Measurements from ENCODE around the gene RNF220.

The RNF220 gene

DNA sequence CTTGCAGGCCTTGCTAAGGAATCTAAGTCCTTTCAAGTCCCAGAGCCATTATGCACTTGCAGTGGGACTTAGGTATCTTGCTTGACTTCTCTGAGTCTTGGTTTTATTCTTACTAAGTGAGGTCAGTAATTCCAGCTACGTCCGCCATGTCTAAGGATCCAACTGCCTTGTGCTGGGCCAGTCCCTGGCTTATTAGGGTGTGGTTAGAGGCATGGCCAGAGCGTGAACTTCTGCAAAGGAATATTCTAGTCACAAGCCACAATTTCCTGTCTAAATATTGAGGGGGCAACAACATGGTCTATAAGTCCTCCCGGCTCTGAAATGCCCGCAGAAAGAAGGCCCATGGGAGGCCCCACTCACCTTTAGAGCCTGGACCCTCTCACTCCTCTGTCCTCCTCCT lies 186.3 kb downstream of the RNF220 start:
- no peak for DNase-seq

DNA sequence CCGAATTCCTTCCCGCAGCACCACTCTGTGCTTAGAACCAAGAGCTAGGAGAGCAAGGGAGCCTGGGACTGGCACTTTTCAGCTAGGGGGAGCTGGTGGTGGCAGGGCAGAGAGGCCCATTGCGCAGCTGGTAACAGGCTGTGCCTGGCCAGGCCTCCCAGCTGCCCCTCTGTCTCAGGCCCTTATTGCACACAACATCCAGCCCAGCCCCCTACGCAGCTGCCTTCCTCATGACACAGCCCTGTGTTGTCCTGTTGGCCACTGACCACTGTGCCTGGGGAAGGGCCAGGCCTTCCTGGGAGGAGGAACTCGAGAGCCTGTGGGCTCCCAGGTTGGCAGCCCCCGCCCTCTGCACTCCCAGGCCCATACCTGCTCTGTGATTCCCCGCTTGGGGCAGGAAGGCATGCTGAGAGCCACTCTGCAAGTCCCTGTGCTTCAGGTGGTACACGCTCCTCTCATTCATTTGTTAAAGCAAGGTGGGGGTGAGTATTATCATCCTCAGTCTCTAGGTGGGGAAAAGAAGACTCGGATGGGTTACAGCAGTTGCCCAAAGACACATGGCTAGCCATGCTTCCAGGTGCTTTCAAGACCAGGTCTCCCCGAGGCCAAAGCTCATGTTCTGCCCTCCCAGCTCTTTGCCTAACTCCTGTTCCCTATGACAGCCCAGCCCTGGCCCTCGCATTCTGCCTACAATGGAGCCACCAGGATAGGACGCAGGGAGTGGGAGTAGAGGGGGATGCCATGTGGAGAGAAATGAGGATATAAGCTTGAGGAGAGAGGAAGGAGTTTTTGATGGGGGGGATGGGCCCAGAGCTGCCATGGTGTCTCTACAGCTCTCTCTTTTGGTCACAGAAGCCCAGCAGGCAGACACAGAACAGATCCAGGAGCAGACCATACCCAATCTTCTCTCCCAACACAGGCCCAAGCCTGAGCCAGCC lies 187.4 kb downstream of the RNF220 start:
- no peak for DNase-seq

DNA sequence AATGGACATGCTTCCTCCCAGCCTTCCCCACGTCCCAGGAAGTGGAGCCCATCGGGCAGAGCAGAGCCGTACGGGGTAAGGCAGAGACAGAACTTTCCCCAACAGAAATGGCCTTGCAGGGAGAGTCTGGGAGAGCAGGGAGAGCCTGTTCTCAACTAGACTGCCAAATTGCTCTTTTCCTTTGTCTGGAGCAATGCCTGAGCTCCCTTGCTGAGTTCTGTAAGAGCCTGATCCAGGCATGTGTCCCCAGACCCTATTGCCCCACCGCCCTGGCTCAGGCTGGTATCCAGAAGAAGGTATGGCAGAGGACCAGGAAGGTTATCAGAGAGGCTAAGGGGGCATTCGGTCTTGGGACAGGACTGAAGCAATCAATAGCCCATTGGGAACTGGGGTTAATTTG lies 189.3 kb downstream of the RNF220 start:
- DNase-seq, result no peak

DNA sequence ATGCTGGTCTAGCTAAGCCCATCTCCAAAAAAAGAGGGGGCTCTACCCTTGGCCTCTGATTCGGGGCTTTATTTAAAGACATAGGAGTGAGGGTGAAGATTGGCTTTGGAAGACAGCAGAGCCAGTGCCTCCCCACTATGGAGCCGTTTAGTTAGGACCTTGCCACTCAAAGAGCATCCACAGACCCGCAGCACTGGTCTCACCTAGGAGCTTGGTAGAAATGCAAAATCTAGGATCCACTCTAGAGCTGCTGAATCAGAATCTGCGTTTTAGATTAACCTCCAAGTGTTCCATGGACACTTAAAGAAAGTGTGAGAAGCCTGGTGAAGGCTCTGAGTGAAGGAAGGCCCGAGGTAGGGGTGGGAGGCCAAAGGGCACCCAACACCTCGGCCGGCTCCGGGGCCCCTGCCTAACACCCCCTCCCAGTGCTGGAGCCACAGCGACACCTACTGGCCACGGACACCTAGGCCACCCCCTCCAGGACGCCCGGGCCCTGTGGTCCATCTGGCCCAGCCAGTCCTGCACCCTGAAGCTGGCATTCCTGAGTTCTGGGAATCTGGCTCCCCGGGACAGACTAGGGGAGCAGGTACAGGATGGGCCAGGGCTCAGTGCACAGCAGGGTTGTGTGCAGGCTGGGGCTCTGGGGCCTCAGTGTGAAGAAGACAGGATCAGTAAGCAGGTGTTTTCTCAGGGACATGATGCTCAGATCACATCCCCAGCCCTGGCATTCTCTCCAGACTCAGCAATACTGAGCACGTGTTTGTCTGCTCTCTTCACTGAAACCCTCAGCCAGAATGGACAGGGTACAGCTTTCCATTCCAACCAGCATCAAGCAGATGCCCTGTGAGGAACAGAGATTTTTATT lies 190.0 kb downstream of the RNF220 start:
- peak; percentile 21 to 69 (median 60) for DNase-seq

- DNase-seq, result no peak
Measured at GRCh38 chr1:44596511-44596910, 191.5 kb downstream of the RNF220 start.

DNA sequence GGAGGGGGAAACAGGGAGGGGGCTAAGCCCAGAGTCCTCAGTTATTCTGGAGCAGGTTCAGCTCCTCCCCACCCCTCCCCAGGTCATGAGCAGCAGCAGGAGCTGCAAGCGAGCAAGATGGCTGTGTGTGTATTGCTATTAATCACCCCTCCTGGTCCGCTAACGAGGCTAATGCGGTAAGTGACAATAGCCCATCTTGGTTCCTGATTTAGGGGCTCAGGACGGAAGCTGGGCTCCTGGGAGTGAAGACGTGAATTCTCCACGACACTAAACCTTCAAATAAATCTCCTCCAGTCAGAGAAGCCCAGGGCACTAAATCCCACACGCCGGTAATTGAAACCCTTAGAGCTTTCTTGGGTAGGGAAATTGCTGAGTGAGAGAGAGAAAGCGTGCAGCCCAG lies 193.1 kb downstream of the RNF220 start:
- no peak for DNase-seq

DNA sequence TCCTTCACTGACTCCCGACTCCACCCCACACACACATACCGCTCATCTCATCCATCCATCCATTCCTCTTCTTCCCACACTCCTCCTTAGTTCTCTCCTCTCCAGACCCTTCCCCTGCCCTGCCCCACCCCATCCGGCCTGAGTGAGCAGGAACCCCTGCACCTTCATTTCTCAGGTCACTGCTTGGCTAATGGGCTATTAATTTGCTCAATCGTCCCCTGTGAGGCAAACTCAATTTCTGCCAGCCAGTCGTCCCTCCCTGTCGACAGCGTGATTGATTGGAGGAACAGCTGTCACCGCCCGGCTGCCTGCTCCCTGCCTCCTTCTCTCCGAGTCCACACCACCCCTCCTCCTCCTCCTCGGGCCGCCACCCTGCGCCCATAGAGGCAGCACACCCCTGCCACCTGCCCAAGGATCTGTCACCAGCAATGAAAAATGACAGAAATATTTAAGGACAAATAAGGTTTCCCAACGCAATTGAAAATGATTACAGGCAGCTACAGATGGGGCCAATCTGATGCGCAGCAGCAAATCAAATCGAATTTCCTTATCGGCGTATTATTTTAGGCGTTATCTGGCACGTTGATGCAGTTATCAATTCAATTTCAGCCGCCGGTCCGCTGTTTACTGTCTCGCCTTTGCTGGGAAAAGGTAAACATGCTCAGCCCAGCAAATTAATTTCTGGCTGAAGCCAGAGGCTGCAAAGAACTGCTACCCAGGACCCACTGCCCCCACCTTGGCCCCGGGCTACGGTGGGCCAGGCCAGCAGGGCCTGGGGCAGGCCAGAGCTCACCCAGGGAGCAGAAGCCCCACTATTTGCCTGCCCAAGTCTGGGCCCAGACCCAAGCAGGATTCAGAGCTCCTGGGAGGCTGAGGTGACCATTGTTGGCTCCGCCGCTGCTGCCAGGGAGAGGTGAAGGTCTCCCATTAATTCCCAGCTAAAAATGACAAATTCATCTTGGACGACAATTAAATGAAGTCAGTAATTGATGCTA lies 197.9 kb downstream of the RNF220 start:
- no peak for DNase-seq

GRCh38 chr1:44603718-44604117 lies 198.7 kb downstream of the RNF220 start:
- DNase-seq, result no peak

DNA sequence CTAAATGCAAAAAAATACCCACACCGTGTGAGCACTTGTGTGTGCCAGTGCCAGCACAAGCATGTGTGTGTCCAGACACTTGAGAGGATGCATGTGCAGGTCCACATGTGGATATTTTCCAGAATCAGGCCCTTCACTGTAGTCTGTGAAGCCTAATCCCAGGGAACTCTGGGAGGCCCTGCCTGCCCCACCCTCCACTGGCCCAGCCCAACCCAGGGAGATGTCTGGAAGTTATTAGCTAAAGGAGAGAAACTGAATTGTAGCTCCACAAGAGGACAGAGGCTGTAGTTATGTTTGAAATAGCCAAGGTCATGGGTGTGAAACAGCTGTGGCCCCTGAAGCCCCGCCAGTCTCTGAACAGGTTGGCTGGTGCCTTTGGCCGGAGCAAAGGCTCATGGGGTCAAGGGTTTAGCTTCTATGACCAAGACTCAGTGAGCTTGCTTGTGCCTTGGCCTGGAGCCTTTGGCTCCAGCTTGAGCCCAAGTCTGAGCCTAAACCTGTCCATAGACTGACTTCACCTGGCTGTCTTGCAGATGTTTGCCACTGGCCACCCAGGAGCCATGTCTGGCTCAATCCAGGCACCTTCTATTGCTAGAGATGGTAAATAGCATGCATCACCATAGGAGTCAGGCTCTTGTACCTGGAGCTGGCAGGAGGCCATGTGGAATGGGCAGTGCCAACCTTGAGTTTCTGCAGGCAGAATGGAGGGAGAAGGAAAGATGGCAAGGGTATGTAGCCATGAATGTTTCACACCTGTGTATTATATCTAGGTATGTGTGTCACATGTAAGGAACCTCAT lies 199.3 kb downstream of the RNF220 start:
- no peak for DNase-seq

DNA sequence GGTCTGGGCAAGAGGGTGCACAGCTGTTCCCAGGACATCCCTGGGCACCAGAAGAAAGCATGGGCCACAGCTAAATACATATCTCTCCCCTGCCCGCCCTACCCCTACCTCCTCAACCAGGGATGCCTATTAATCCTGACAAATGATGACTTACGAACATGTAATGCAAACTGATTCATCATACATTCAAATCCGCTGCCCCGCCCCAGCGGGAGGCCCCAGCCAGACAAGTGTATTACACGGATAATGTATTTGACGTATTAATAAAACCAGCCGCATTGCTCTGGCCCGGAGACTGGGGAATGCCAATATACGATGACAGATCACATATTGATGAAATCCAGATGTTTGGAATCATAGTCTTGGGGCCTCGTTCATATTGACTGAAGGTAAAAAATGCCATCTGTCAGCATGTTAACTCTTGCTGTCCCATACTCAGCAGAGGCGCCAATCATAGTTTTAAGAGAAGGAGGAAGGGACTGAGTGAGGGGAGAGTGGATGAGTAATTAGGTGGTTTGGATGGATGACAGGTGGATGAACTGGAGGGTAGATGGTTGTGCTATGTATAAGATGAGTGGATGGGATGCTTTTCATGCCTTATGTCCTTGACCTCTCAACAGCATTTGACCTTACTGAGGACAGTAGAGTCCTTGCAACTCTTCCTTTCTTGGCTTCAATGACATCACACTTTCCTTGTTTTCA lies 201.0 kb downstream of the RNF220 start:
- no peak for DNase-seq

DNA sequence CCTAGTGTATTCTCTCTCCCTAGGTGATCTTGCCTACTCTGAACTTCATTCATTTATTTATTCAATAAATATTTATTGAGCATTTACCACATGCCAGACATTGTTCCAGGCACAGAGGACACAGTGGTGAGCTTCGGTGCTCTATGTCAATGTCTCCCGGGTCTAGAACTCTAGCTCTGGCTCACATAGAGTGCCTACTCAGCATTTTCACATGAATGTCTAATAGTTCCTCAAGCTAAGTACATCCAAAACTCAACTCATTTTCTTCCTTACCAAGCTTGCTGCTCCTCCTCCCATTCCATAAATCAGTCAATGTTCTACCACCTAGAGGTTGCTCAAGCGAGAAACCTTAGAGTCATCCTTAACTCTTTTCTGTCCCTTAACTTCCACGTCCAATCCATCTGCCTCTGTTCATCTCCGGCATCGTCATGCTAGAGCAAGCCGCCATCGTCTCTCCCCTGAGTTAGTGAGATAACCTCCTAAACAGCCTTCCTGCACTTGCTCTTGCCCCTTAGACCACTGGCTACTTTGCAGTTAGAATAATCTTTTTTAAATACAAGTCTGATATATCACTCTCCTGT lies 201.7 kb downstream of the RNF220 start:
- DNase-seq, result no peak

- DNase-seq, result no peak
Measured at GRCh38 chr1:44608141-44608540, 203.1 kb downstream of the RNF220 start.

DNA sequence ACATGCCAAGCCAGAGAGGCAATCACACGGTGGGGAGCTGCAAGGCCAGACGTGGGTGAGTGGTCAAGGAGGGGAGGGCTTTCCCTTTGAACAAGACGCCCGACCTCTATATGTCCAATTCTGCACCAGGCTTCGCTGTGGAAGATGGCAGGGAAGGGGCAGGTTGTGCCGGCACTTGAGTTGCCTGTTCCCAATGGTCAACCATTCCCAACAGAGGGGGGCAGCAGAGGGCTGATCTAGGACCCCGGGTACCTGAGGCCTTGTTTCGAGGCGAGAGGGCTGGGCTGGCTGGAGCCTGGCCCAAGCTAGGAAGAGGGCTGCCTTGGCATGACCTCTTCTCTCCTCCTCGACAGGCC lies 204.3 kb downstream of the RNF220 start:
- peak in 2 of 6 experiments; percentile 14 to 24 for DNase-seq

DNA sequence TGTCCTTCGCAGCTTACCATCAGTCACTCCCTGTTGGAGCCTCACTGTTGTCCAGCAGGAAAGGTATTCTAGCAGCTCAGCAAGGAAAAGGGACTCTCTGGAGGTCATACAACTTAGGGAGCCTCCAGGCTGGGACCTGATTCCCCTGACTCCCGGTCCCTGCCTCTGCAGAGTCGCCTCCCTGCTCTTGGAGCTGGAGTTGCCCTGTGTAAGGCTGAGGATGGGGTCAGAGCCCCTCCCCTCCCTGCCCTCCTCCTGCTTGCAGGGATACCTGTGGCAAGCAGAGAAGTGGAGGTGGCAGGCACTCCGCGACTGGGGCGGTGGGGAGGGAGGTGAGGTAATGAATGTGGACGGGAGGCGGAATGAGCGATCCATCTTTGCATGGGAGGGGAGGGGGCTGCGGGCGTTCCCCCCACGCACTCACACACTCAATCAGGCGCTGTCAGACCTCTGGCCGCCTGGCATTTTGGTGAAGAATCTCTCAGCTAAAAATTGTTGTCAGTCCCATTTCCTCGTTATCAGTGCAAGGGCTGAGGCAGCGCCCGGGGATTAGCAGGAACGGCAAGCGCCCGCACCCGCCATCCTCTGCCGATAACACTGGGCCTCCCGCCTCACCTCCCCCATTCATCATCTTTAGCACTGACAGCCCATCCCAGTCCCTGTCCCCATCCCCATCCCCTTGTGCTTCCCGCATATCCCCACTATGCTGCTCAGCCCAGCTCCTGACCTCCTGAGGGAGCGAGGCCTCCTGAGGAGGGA lies 204.9 kb downstream of the RNF220 start:
- DNase-seq, result no peak

GRCh38 chr1:44610527-44611148 lies 205.6 kb downstream of the RNF220 start:
- DNase-seq, result no peak

GRCh38 chr1:44611419-44611818 lies 206.4 kb downstream of the RNF220 start:
- no peak for DNase-seq

GRCh38 chr1:44611866-44612265 lies 206.8 kb downstream of the RNF220 start:
- DNase-seq, result no peak

- DNase-seq, result no peak
Measured at GRCh38 chr1:44613941-44614340, 208.9 kb downstream of the RNF220 start.

- DNase-seq, result no peak
Measured at GRCh38 chr1:44616284-44616990, 211.4 kb downstream of the RNF220 start.

Data from stimulated activated naive CD4-positive, alpha-beta T cell (primary cell).